ENCODE measurements around the gene FDPS.

Gene FDPS

GRCh38 chr1:155308493-155309422 lies at the start of gene FDPS:
FDPS (plus strand) TSS chr1:155308866; CDS start chr1:155309790, 924 bp downstream.
- DNase-seq = peak; percentile 99

- DNase-seq = no peak
These were observed 48.4 kb upstream of the FDPS start for GRCh38 chr1:155260276-155260675.

GRCh38 chr1:155261493-155261851 lies 47.2 kb upstream of the FDPS start:
- DNase-seq = no peak

- DNase-seq = peak; percentile 96
These were observed 46.6 kb upstream of the FDPS start, which contains the start of gene SCAMP3 for GRCh38 chr1:155261852-155262673. SCAMP3 (minus strand) TSS chr1:155262360; CDS start chr1:155262151, 209 bp downstream.

- DNase-seq = no peak
These were observed 45.6 kb upstream of the FDPS start for GRCh38 chr1:155263067-155263466.

- DNase-seq = no peak
These were observed 42.1 kb upstream of the FDPS start for GRCh38 chr1:155266553-155266952.

GRCh38 chr1:155267373-155267772 lies 41.3 kb upstream of the FDPS start:
- DNase-seq = no peak

GRCh38 chr1:155268630-155269029 lies 40.0 kb upstream of the FDPS start:
- DNase-seq = no peak

GRCh38 chr1:155269381-155269780 lies 39.3 kb upstream of the FDPS start:
- DNase-seq = no peak

GRCh38 chr1:155272466-155273342 lies 36.0 kb upstream of the FDPS start:
- peak; percentile 70 for DNase-seq

GRCh38 chr1:155273343-155274245 lies 35.1 kb upstream of the FDPS start, which contains the start of gene CLK2:
CLK2 (minus strand) TSS chr1:155273504; CDS start chr1:155270977, 2,527 bp downstream.
- peak; percentile 97 for DNase-seq

- DNase-seq = peak; percentile 98
These were observed 31.4 kb upstream of the FDPS start, which contains the start of gene HCN3 for GRCh38 chr1:155277070-155277901. HCN3 (plus strand) TSS chr1:155277463; CDS start chr1:155277591, 128 bp downstream.

- DNase-seq = peak; percentile 88
These were observed 30.6 kb upstream of the FDPS start for GRCh38 chr1:155277902-155278688.

- no peak for DNase-seq
These were observed 29.9 kb upstream of the FDPS start for GRCh38 chr1:155278689-155279160.

- no peak for DNase-seq
These were observed 29.4 kb upstream of the FDPS start for GRCh38 chr1:155279268-155279667.

- no peak for DNase-seq
These were observed 26.1 kb upstream of the FDPS start for GRCh38 chr1:155282488-155283091.

- no peak for DNase-seq
These were observed 24.2 kb upstream of the FDPS start for GRCh38 chr1:155284476-155284875.

- no peak for DNase-seq
These were observed 23.6 kb upstream of the FDPS start for GRCh38 chr1:155285063-155285462.

GRCh38 chr1:155285631-155286044 lies 23.0 kb upstream of the FDPS start:
- DNase-seq = no peak
